BLaER1 (cell line): ENCODE results near the gene GUCY2C.
A peak's percentile ranks its signal among the peaks of the same experiment; 100 is the strongest.

ENCODE experiments used
- H3K27ac ChIP-seq: shearing (Covaris generic); formaldehyde crosslinking; 2 replicates; pipeline ENCODE4 v1.8.1; 2022
- H3K27me3 ChIP-seq: shearing (Covaris generic); formaldehyde crosslinking; 2 replicates; pipeline ENCODE4 v1.8.1; 2022
- H3K36me3 ChIP-seq: shearing (Covaris generic); formaldehyde crosslinking; 2 replicates; pipeline ENCODE4 v1.8.1; 2022
- H3K4me1 ChIP-seq: shearing (Covaris generic); formaldehyde crosslinking; 2 replicates; pipeline ENCODE4 v1.8.1; 2022
- H3K4me2 ChIP-seq: shearing (Covaris generic); formaldehyde crosslinking; 2 replicates; pipeline ENCODE4 v1.8.1; 2022
- H3K4me3 ChIP-seq: shearing (Covaris generic); formaldehyde crosslinking; 2 replicates; pipeline ENCODE4 v1.8.1; 2022
- H3K9ac ChIP-seq: shearing (Covaris generic); formaldehyde crosslinking; 2 replicates; pipeline ENCODE4 v1.8.1; 2022
- H3K9me3 ChIP-seq: shearing (Covaris generic); formaldehyde crosslinking; 2 replicates; pipeline ENCODE4 v1.8.1; 2022
- H4K20me1 ChIP-seq: shearing (Covaris generic); formaldehyde crosslinking; 2 replicates; pipeline ENCODE4 v1.8.1; 2022
- Cebpa-rat ChIP-seq: shearing (Covaris generic); IDR thresholded peaks from 2 replicates; pipeline ENCODE4 v1.8.1; 2022

GUCY2C gene

GRCh38 chr12:14710632-14711320 lies 14.4 kb upstream of the GUCY2C start:
- H3K4me2 ChIP-seq = peak overlapping the region; percentile 74
- H3K4me1 ChIP-seq = peaks cover 18% of the 10 kb centered on the region
- H3K9me3 ChIP-seq = peaks cover 10% of the 10 kb centered on the region; the same call in 1 of the 2 replicates
- 0 out of 2 replicates have a peak overlapping the region, but pooled peaks have one; percentile 2 for H3K9ac ChIP-seq
- no peaks in the 10 kb centered on the region for H3K27me3 ChIP-seq
- TF ChIP-seq Cebpa-rat = no peak
- no peaks in the 10 kb centered on the region for H4K20me1 ChIP-seq
- no peaks in the 10 kb centered on the region for H3K36me3 ChIP-seq
- 0 out of 2 replicates have a peak overlapping the region, but pooled peaks have one; percentile 8 for H3K4me3 ChIP-seq
- peak overlapping the region; percentile 60 for H3K27ac ChIP-seq

- no peaks in the 10 kb centered on the region for H3K27me3 ChIP-seq
- no peak for TF ChIP-seq Cebpa-rat
- H3K4me2 ChIP-seq = no peak overlapping the region
- no peak overlapping the region for H3K27ac ChIP-seq
- H4K20me1 ChIP-seq = no peaks in the 10 kb centered on the region
- no peak overlapping the region for H3K4me3 ChIP-seq
- no peaks in the 10 kb centered on the region for H3K36me3 ChIP-seq
- no peaks in the 10 kb centered on the region for H3K4me1 ChIP-seq
- H3K9ac ChIP-seq = no peak overlapping the region
- H3K9me3 ChIP-seq = no peaks in the 10 kb centered on the region
Observed at GRCh38 chr12:14701809-14702568, 5.6 kb upstream of the GUCY2C start.

- no peaks in the 10 kb centered on the region for H4K20me1 ChIP-seq
- no peak overlapping the region for H3K27ac ChIP-seq
- H3K9ac ChIP-seq = no peak overlapping the region
- TF ChIP-seq Cebpa-rat = no peak
- H3K9me3 ChIP-seq = no peaks in the 10 kb centered on the region
- H3K4me2 ChIP-seq = no peak overlapping the region
- no peaks in the 10 kb centered on the region for H3K36me3 ChIP-seq
- no peaks in the 10 kb centered on the region for H3K27me3 ChIP-seq
- no peaks in the 10 kb centered on the region for H3K4me1 ChIP-seq
- H3K4me3 ChIP-seq = no peak overlapping the region
Observed at GRCh38 chr12:14700935-14701334, 4.5 kb upstream of the GUCY2C start.

GRCh38 chr12:14699923-14700322 lies 3.5 kb upstream of the GUCY2C start:
- Histone ChIP-seq H4K20me1 (no peaks in the 10 kb centered on the region), H3K27ac (no peak overlapping the region), H3K4me3 (no peak overlapping the region), H3K4me2 (no peak overlapping the region), H3K27me3 (no peaks in the 10 kb centered on the region), H3K36me3 (no peaks in the 10 kb centered on the region), H3K4me1 (no peaks in the 10 kb centered on the region), H3K9ac (no peak overlapping the region), H3K9me3 (no peaks in the 10 kb centered on the region)
- TF ChIP-seq Cebpa-rat = no peak

GRCh38 chr12:14698555-14698954 lies 2.2 kb upstream of the GUCY2C start:
- Histone ChIP-seq H3K36me3 (no peaks in the 10 kb centered on the region), H3K4me3 (no peak overlapping the region), H3K4me2 (no peak overlapping the region), H4K20me1 (no peaks in the 10 kb centered on the region), H3K9ac (no peak overlapping the region), H3K27me3 (no peaks in the 10 kb centered on the region), H3K4me1 (no peaks in the 10 kb centered on the region), H3K27ac (no peak overlapping the region), H3K9me3 (no peaks in the 10 kb centered on the region)
- no peak for TF ChIP-seq Cebpa-rat

GRCh38 chr12:14695715-14696141 lies 671 bp downstream of the GUCY2C start:
- no peak for TF ChIP-seq Cebpa-rat
- Histone ChIP-seq H3K9me3 (no peaks in the 10 kb centered on the region), H3K27ac (no peak overlapping the region), H3K4me3 (no peak overlapping the region), H3K36me3 (no peaks in the 10 kb centered on the region), H3K27me3 (no peaks in the 10 kb centered on the region), H3K9ac (no peak overlapping the region), H3K4me1 (no peaks in the 10 kb centered on the region), H4K20me1 (no peaks in the 10 kb centered on the region), H3K4me2 (no peak overlapping the region)

DNA sequence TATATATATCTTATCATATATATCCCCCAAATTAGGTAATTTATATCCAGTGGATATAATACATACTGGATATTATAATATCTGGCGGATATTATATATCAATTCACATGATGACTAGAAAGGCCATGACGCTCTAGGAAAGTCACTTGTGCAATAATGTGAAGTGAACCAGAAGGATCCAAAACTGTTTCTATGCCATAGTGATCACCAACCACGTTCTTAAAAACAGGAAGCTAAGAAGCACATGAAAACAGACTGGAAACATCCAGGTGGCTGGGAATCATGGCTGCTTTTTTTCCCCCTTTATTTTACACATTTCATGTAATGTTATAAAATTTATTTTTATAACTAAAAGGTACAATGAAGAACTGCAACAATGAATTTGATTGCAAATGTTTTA lies 1.4 kb downstream of the GUCY2C start:
- Histone ChIP-seq H3K27me3 (no peaks in the 10 kb centered on the region), H3K9me3 (no peaks in the 10 kb centered on the region), H3K4me1 (no peaks in the 10 kb centered on the region)

DNA sequence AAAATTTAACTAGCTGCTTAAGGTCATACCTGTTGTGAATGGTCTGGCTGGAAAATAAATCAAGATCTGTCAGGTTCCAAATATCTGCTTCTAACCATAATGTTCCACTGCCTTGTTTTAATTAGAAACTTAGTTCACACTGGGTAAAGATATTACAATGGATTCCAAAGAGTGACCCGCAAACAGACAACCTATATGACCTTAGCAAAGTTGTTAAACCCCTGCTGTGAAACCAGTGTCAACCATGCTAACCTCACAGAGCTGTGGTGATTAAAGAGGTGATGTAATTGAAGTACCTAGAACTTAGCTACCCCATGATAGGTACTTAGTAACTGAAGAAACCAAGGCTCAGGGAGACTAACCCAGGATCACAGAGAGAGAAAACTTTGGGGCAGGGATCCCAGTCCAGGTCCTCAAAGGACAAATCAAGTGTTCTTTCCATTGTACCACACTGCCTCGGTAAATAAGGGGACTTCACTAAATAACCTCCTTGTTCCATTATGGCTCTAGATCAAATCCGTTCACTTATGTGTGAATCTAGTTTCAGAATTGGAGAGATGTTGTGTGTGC lies 2.2 kb downstream of the GUCY2C start:
- Histone ChIP-seq H3K9ac (no peak overlapping the region), H3K4me3 (no peak overlapping the region), H3K4me1 (no peaks in the 10 kb centered on the region), H3K27me3 (no peaks in the 10 kb centered on the region), H4K20me1 (no peaks in the 10 kb centered on the region), H3K36me3 (no peaks in the 10 kb centered on the region), H3K27ac (no peak overlapping the region), H3K4me2 (no peak overlapping the region), H3K9me3 (no peaks in the 10 kb centered on the region)
- TF ChIP-seq Cebpa-rat = no peak

More for the DNA sequence above, 1.4 kb downstream of the GUCY2C start:
- Histone ChIP-seq H3K9ac (no peak overlapping the region), H3K4me2 (no peak overlapping the region), H3K27ac (no peak overlapping the region), H3K36me3 (no peaks in the 10 kb centered on the region), H3K4me3 (no peak overlapping the region), H4K20me1 (no peaks in the 10 kb centered on the region)
- TF ChIP-seq Cebpa-rat = no peak

DNA sequence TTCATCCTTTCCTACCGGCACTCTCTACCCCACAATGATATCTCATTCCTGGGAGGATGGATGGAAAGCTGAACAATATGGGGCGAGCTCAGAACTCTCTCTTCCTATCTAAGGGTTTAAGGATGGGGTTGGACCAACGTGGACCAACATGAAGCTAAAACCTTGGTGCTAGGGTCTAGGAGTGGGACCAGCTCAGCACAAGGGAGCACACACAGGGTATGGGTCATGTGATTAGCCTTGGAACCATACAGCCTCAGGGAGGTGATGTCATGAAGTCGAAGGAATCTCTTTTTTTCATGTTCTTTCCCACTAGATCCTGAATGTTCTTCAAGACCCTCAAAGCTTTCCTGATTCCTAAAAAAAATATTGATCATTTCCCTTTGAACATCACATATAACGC lies 3.3 kb downstream of the GUCY2C start:
- H3K4me2 ChIP-seq = no peak overlapping the region
- H3K27me3 ChIP-seq = no peaks in the 10 kb centered on the region
- no peak overlapping the region for H3K27ac ChIP-seq
- H3K4me1 ChIP-seq = no peaks in the 10 kb centered on the region
- H3K9me3 ChIP-seq = no peaks in the 10 kb centered on the region
- no peak overlapping the region for H3K4me3 ChIP-seq
- no peaks in the 10 kb centered on the region for H4K20me1 ChIP-seq
- TF ChIP-seq Cebpa-rat = no peak
- H3K9ac ChIP-seq = no peak overlapping the region
- H3K36me3 ChIP-seq = no peaks in the 10 kb centered on the region

DNA sequence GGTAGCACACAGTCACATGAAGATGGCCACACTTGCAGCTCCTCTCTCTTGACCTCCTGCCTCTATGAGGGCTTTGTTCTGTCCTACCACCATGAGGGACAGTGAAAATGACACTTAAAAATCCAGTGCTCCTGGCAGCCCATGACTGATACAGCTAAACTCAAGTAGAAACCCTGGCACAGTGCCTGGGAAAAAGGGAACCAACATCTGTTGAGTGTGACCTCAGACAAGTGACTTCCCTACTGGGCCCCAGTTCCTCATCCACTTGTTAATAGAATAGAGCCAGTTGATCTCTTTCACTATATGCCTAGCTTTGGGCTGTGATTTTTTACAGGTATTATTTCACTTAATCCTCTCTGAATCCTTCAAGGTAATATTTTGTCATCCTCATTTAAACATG lies 4.8 kb downstream of the GUCY2C start:
- Histone ChIP-seq H4K20me1 (no peaks in the 10 kb centered on the region), H3K27ac (no peak overlapping the region), H3K36me3 (no peaks in the 10 kb centered on the region), H3K4me2 (no peak overlapping the region), H3K27me3 (no peaks in the 10 kb centered on the region), H3K4me3 (no peak overlapping the region), H3K9me3 (no peaks in the 10 kb centered on the region), H3K4me1 (no peaks in the 10 kb centered on the region), H3K9ac (no peak overlapping the region)
- no peak for TF ChIP-seq Cebpa-rat
